H9 (cell line): ENCODE data around the gene VSTM2L. TPM values are rescaled to one million over a fixed set of nuclear protein-coding genes. Genes with fewer than 3 reads are reported as not detected.

Experiments used
- DNase-seq: peaks from one replicate; pipeline ENCODE4 v3.0.0-alpha.2; 2017
- H2AFZ ChIP-seq: one replicate; pipeline ENCODE4 v1.6.1; 2013; ENCODE audit warnings: mild to moderate bottlenecking, low read length, control low read depth, moderate library complexity
- H2AK5ac ChIP-seq: 2 replicates; pipeline ENCODE4 v1.6.1; 2013; ENCODE audit warnings: low read length, control low read depth, mixed read lengths; ENCODE audit not compliant: insufficient read length
- H2BK120ac ChIP-seq: one replicate; pipeline ENCODE4 v1.6.1; 2013; ENCODE audit warnings: low read depth, mild to moderate bottlenecking, low read length, control low read depth, inconsistent platforms; ENCODE audit not compliant: poor library complexity, severe bottlenecking
- H2BK12ac ChIP-seq: 2 replicates; pipeline ENCODE4 v1.6.1; 2013; ENCODE audit warnings: low read length, control low read depth, mixed read lengths, low read depth; ENCODE audit not compliant: insufficient read length
- H2BK15ac ChIP-seq: 2 replicates; pipeline ENCODE4 v1.6.1; 2013; ENCODE audit warnings: low read depth, low read length, control low read depth
- H2BK20ac ChIP-seq: one replicate; pipeline ENCODE4 v1.6.1; 2013; ENCODE audit warnings: low read depth, mild to moderate bottlenecking, low read length, control low read depth, inconsistent platforms; ENCODE audit not compliant: poor library complexity, severe bottlenecking
- H2BK5ac ChIP-seq: 2 replicates; pipeline ENCODE4 v1.6.1; 2013; ENCODE audit warnings: low read length, control low read depth, mixed read lengths; ENCODE audit not compliant: insufficient read length
- H3K14ac ChIP-seq: 2 replicates; pipeline ENCODE4 v1.6.1; 2013; ENCODE audit warnings: low read length, control low read depth; ENCODE audit not compliant: insufficient read depth
- H3K18ac ChIP-seq: 2 replicates; pipeline ENCODE4 v1.6.1; 2013; ENCODE audit warnings: low read depth, mild to moderate bottlenecking, mixed read lengths, low read length, control low read depth; ENCODE audit not compliant: insufficient read length
- H3K23ac ChIP-seq: 2 replicates; pipeline ENCODE4 v1.6.1; 2013; ENCODE audit warnings: low read length, control low read depth, mixed read lengths, low read depth; ENCODE audit not compliant: insufficient read length
- H3K23me2 ChIP-seq: 2 replicates; pipeline ENCODE4 v1.6.1; 2013; ENCODE audit warnings: low read depth, mild to moderate bottlenecking, mixed read lengths, low read length, control low read depth; ENCODE audit not compliant: insufficient read length, poor library complexity, severe bottlenecking
- H3K27ac ChIP-seq: 2 replicates; pipeline ENCODE4 v1.5.1; 2013; ENCODE audit warnings: low read length, control low read depth, mixed read lengths, low read depth; ENCODE audit not compliant: insufficient read length
- H3K27me3 ChIP-seq: 2 replicates; pipeline ENCODE4 v1.6.1; 2013; ENCODE audit warnings: low read length, control low read depth, inconsistent platforms; ENCODE audit not compliant: insufficient read depth
- H3K4ac ChIP-seq: 2 replicates; pipeline ENCODE4 v1.6.1; 2013; ENCODE audit warnings: low read depth, mild to moderate bottlenecking, control low read depth, inconsistent platforms, low read length, moderate library complexity
- H3K4me1 ChIP-seq: 2 replicates; pipeline ENCODE4 v1.6.1; 2013; ENCODE audit warnings: low read length, control low read depth, inconsistent platforms; ENCODE audit not compliant: insufficient read depth
- H3K4me2 ChIP-seq: 2 replicates; pipeline ENCODE4 v1.6.1; 2013; ENCODE audit warnings: low read length, control low read depth, mixed read lengths; ENCODE audit not compliant: insufficient read length, insufficient read depth
- H3K56ac ChIP-seq: 2 replicates; pipeline ENCODE4 v1.6.1; 2013; ENCODE audit warnings: low read depth, mild to moderate bottlenecking, mixed read lengths, low read length, control low read depth; ENCODE audit not compliant: insufficient read length
- H3K79me1 ChIP-seq: 2 replicates; pipeline ENCODE4 v1.6.1; 2013; ENCODE audit warnings: low read depth, mild to moderate bottlenecking, moderate library complexity, low read length, control low read depth, inconsistent platforms; ENCODE audit not compliant: insufficient read depth, poor library complexity, severe bottlenecking
- H3K79me2 ChIP-seq: 2 replicates; pipeline ENCODE4 v1.6.1; 2013; ENCODE audit warnings: low read length, control low read depth, inconsistent platforms; ENCODE audit not compliant: insufficient read depth
- H3K9ac ChIP-seq: 2 replicates; pipeline ENCODE4 v1.6.1; 2013; ENCODE audit warnings: low read length, control low read depth, mixed read lengths; ENCODE audit not compliant: insufficient read length; ENCODE audit errors: extremely low read depth
- H3K9me3 ChIP-seq: one replicate; pipeline ENCODE4 v1.6.1; 2013; ENCODE audit warnings: low read depth, low read length, inconsistent platforms; ENCODE audit not compliant: control insufficient read depth
- H3T11ph ChIP-seq: one replicate; pipeline ENCODE4 v1.6.1; 2013; ENCODE audit warnings: mild to moderate bottlenecking, low read length, control low read depth, inconsistent platforms
- H4K20me1 ChIP-seq: one replicate; pipeline ENCODE4 v1.6.1; 2013; ENCODE audit not compliant: control insufficient read depth, insufficient read length, insufficient read depth
- H4K5ac ChIP-seq: 2 replicates; pipeline ENCODE4 v1.6.1; 2013; ENCODE audit warnings: low read depth, mild to moderate bottlenecking, mixed read lengths, low read length, control low read depth; ENCODE audit not compliant: insufficient read length
- H4K8ac ChIP-seq: replicated peaks from 2 replicates; pipeline ENCODE4 v1.6.1; 2013; ENCODE audit warnings: low read length, control low read depth, mixed read lengths, low read depth; ENCODE audit not compliant: insufficient read length
- H4K91ac ChIP-seq: 2 replicates; pipeline ENCODE4 v1.6.1; 2013; ENCODE audit warnings: low read depth, mild to moderate bottlenecking, moderate library complexity, mixed read lengths, low read length, control low read depth; ENCODE audit not compliant: insufficient read length
- H3K27ac Mint-ChIP-seq, 3 experiments: 2 replicates in 2 of 3; 3 replicates in 1 of 3; pipeline ENCODE4 v1.8.0; 2020 to 2021; ENCODE audit warnings: mixed read lengths in 3 of 3, mild to moderate bottlenecking in 1 of 3, moderate library complexity in 1 of 3
- H3K27me3 Mint-ChIP-seq: 2 replicates; pipeline ENCODE4 v1.8.0; 2021; ENCODE audit warnings: low read depth, mild to moderate bottlenecking, moderate library complexity, mixed read lengths
- H3K36me3 Mint-ChIP-seq, 3 experiments: 2 replicates in 2 of 3; 3 replicates in 1 of 3; pipeline ENCODE4 v1.8.0; 2020 to 2021; ENCODE audit warnings: low read depth in 3 of 3, mixed read lengths in 3 of 3; ENCODE audit not compliant: insufficient read depth in 1 of 3
- H3K4me1 Mint-ChIP-seq, 2 experiments: 2 replicates each; pipeline ENCODE4 v1.8.0; 2020; ENCODE audit warnings: mixed read lengths in 2 of 2
- H3K4me3 Mint-ChIP-seq, 2 experiments: 2 replicates in 1 of 2; 3 replicates in 1 of 2; pipeline ENCODE4 v1.8.0; 2020 to 2021; ENCODE audit warnings: mild to moderate bottlenecking in 2 of 2, mixed read lengths in 2 of 2, moderate library complexity in 1 of 2
- H3K9me3 Mint-ChIP-seq, 2 experiments: 2 replicates in 1 of 2; 3 replicates in 1 of 2; pipeline ENCODE4 v1.8.0; 2020; ENCODE audit warnings: mild to moderate bottlenecking in 2 of 2, mixed read lengths in 2 of 2, moderate library complexity in 1 of 2
- WGBS: extraction: QIAGEN DNeasy Blood & Tissue Kit; methylation state at CpG from one replicate; pipeline ENCODE4 v1.1.7; 2013; ENCODE audit warnings: missing lambda C conversion rate, low lambda C conversion rate, mixed read lengths; ENCODE audit not compliant: insufficient read length; ENCODE audit errors: extremely low coverage; 5-methylcytosine and 5-hydroxymethylcytosine counted together
- total RNA-seq: library from RNA; stranded (reverse); gene quantifications from 2 replicates; pipeline ENCODE4 v1.2.1, GENCODE V29; 2021
- TF ChIP-seq, protein P1 (sequence below): fragments of 200-600 bp; sonication (generic); conservative IDR thresholded peaks from 3 replicates; pipeline ENCODE4 v1.8.0; 2021; ENCODE audit warnings: antibody characterized with exemption, mild to moderate bottlenecking

VSTM2L gene
- total RNA-seq, 1 experiment from 2014 or later = 2.1 TPM

DNA sequence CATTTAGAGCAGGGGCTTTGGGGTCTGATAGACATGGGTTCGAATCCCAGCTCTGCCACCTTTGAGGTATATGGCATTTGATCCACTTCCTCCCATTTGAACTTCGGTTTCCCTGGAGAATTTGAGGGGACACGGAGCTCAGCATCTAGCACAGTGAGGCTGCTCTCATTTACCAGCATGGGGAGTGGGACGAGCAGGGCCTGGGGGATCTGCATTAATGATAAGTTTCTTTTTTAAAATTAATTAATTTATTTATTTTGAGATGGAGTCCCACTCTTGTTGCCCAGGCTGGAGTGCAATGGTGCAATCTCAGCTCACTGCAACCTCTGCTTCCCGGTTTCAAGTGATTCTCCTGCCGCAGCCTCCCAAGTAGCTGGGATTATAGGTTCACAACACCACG lies 52.6 kb downstream of the VSTM2L start:
- Histone ChIP-seq H4K5ac (no peak overlapping the region), H3T11ph (no peak overlapping the region), H3K14ac (no peak overlapping the region), H3K79me2 (no peaks in the 10 kb centered on the region), H3K4me1 (no peaks in the 10 kb centered on the region), H3K27me3 (no peaks in the 10 kb centered on the region), H3K23me2 (no peaks in the 10 kb centered on the region), H4K8ac (no peak overlapping the region), H3K56ac (no peak overlapping the region), H4K20me1 (no peaks in the 10 kb centered on the region), H2BK15ac (no peak overlapping the region), H3K4me2 (no peak overlapping the region), H3K23ac (no peak overlapping the region), H4K91ac (no peak overlapping the region), H2BK5ac (no peak overlapping the region), H3K9me3 (no peaks in the 10 kb centered on the region), H2AFZ (no peak overlapping the region), H2BK12ac (no peak overlapping the region), H3K9ac (no peak overlapping the region), H2BK120ac (no peak overlapping the region), H2BK20ac (no peak overlapping the region), H3K4ac (no peak overlapping the region), H3K18ac (no peak overlapping the region), H3K79me1 (no peaks in the 10 kb centered on the region), H3K27ac (no peak overlapping the region), H2AK5ac (no peak overlapping the region)
- Mint-ChIP-seq H3K27ac (no peak overlapping the region), H3K27me3 (peaks cover 7% of the 10 kb centered on the region), H3K36me3 (no peaks in the 10 kb centered on the region), H3K4me3 (no peak overlapping the region), H3K4me1 (peaks cover 2 to 9% of the 10 kb centered on the region in 2 experiments; a peak in 2 of 4 replicates), H3K9me3 (no peaks in the 10 kb centered on the region)
- peak; percentile 9 for DNase-seq
- no CpG with 5 or more reads among the region's 7 CpGs for WGBS
- TF ChIP-seq, protein P1, sequence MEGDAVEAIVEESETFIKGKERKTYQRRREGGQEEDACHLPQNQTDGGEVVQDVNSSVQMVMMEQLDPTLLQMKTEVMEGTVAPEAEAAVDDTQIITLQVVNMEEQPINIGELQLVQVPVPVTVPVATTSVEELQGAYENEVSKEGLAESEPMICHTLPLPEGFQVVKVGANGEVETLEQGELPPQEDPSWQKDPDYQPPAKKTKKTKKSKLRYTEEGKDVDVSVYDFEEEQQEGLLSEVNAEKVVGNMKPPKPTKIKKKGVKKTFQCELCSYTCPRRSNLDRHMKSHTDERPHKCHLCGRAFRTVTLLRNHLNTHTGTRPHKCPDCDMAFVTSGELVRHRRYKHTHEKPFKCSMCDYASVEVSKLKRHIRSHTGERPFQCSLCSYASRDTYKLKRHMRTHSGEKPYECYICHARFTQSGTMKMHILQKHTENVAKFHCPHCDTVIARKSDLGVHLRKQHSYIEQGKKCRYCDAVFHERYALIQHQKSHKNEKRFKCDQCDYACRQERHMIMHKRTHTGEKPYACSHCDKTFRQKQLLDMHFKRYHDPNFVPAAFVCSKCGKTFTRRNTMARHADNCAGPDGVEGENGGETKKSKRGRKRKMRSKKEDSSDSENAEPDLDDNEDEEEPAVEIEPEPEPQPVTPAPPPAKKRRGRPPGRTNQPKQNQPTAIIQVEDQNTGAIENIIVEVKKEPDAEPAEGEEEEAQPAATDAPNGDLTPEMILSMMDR = no peak
